Upper lobe of left lung (tissue), 6 donors: ENCODE data around the gene BEND2. TPM values are rescaled to one million over a fixed set of nuclear protein-coding genes. Genes with fewer than 3 reads are reported as not detected.

Experiments
- ATAC-seq, 2 donors: fragments of 200-7000 bp; cut with Tn5 transposase; one replicate each; pipeline ENCODE4 v1.9.1; 2022; ENCODE audit warnings: mild to moderate bottlenecking in 2 of 2, moderate library complexity in 2 of 2; ENCODE audit not compliant: low FRiP score in 2 of 2
- DNase-seq, 2 donors: peaks; one replicate each; pipeline ENCODE4 v3.0.0-alpha.2; 2019 to 2020
- H3K27ac ChIP-seq, 4 donors: fragments of 200-600 bp; sonication (generic); one replicate each; pipeline ENCODE4 v1.5.1; 2016 to 2019
- H3K27me3 ChIP-seq, 4 donors: fragments of 200-600 bp; sonication (generic); one replicate each; pipeline ENCODE4 v1.5.1; 2017 to 2019
- H3K36me3 ChIP-seq, 4 donors: fragments of 200-600 bp; sonication (generic); one replicate each; pipeline ENCODE4 v1.5.1; 2016 to 2019
- H3K4me1 ChIP-seq, 4 donors: fragments of 200-600 bp; sonication (generic); one replicate each; pipeline ENCODE4 v1.5.1; 2018 to 2019
- H3K4me3 ChIP-seq, 4 donors: fragments of 200-600 bp; sonication (generic); one replicate each; pipeline ENCODE4 v1.5.1; 2017 to 2019; ENCODE audit warnings: mild to moderate bottlenecking in 2 of 4, moderate library complexity in 1 of 4
- H3K9me3 ChIP-seq, 4 donors: fragments of 200-600 bp; sonication (generic); one replicate each; pipeline ENCODE4 v1.5.1; 2018 to 2019
- CTCF ChIP-seq, 6 experiments: fragments of 450-650 bp in 4 of 6; fragments of 200-600 bp in 2 of 6; sonication (generic) in 2 of 6; IDR thresholded peaks; one replicate each; pipeline ENCODE4 v1.5.1; 2016 to 2019; ENCODE audit warnings: antibody characterized with exemption in 6 of 6
- EP300 ChIP-seq, 4 donors: sonication (generic); formaldehyde crosslinking; IDR thresholded peaks; one replicate each; pipeline ENCODE4 v1.5.1; 2017; ENCODE audit warnings: antibody characterized with exemption in 4 of 4, control low read depth in 2 of 4
- POLR2A ChIP-seq, 4 donors: fragments of 450-650 bp; IDR thresholded peaks; one replicate each; pipeline ENCODE4 v1.5.1; 2016 to 2017; ENCODE audit warnings: antibody characterized with exemption in 4 of 4, mild to moderate bottlenecking in 2 of 4
- POLR2AphosphoS5 ChIP-seq, 2 donors: sonication (generic); formaldehyde crosslinking; IDR thresholded peaks; one replicate each; pipeline ENCODE4 v1.5.1; 2017; ENCODE audit warnings: antibody characterized with exemption in 2 of 2
- WGBS, 2 donors: methylation state at CpG; one replicate each; pipeline ENCODE4 v1.1.5; 2017 to 2018; 5-methylcytosine and 5-hydroxymethylcytosine counted together
- total RNA-seq, 6 donors: library from RNA; depleted of rRNA in 4 of 6; stranded (reverse); fragments of >200 nt in 4 of 6; gene quantifications; one replicate each; pipeline versions ENCODE4 v1.1.0 to v1.2.1, GENCODE V29; 2016 to 2021
- donor health status: DM: no; HTN: no; CAD: no; lungs with moderate emphysema.
- donor health status: DM: no; HTN: yes; CAD: no; lungs with severe emphysema.

The BEND2 gene
- total RNA-seq, 6 donors from 2014 or later: 0.11 to 0.15 TPM; not detected in 4

GRCh38 chrX:18146954-18147353 lies 73.7 kb downstream of the BEND2 start:
- Histone ChIP-seq H3K27ac (no peak overlapping the region), H3K4me3 (no peak overlapping the region), H3K27me3 (no peaks in the 10 kb centered on the region), H3K36me3 (no peaks in the 10 kb centered on the region), H3K4me1 (no peaks in the 10 kb centered on the region), H3K9me3 (no peaks in the 10 kb centered on the region)
- ATAC-seq (no peak), DNase-seq (no peak)
- no peak for TF ChIP-seq CTCF (IDR thresholded peaks at IDR 0.05)
- TF ChIP-seq POLR2AphosphoS5 (IDR thresholded peaks at IDR 0.05): no peak
- TF ChIP-seq POLR2A (IDR thresholded peaks at IDR 0.05): no peak
- no peak for TF ChIP-seq EP300 (IDR thresholded peaks at IDR 0.05)
- WGBS, 2 donors: 25% methylated on average over 4 to 6 of the region's 6 CpGs

GRCh38 chrX:18146009-18146408 lies 74.7 kb downstream of the BEND2 start:
- H3K36me3 ChIP-seq: no peaks in the 10 kb centered on the region
- DNase-seq (no peak), ATAC-seq (no peak)
- H3K4me1 ChIP-seq: no peaks in the 10 kb centered on the region
- H3K4me3 ChIP-seq: no peak overlapping the region
- TF ChIP-seq CTCF (IDR thresholded peaks at IDR 0.05): no peak
- no peak for TF ChIP-seq EP300 (IDR thresholded peaks at IDR 0.05)
- no peak for TF ChIP-seq POLR2A (IDR thresholded peaks at IDR 0.05)
- no peak for TF ChIP-seq POLR2AphosphoS5 (IDR thresholded peaks at IDR 0.05)
- H3K9me3 ChIP-seq: no peaks in the 10 kb centered on the region
- H3K27ac ChIP-seq: no peak overlapping the region
- 33 to 88% methylated on average over 2 of the region's 2 CpGs for WGBS, 2 donors
- no peaks in the 10 kb centered on the region for H3K27me3 ChIP-seq

- H3K4me1 ChIP-seq: no peaks in the 10 kb centered on the region
- no peaks in the 10 kb centered on the region for H3K36me3 ChIP-seq
- DNase-seq (no peak), ATAC-seq (no peak)
- no peaks in the 10 kb centered on the region for H3K9me3 ChIP-seq
- H3K27me3 ChIP-seq: no peaks in the 10 kb centered on the region
- 85 to 94% methylated on average over 2 to 6 of the region's 6 CpGs for WGBS, 2 donors
- H3K4me3 ChIP-seq: no peak overlapping the region
- TF ChIP-seq POLR2AphosphoS5 (IDR thresholded peaks at IDR 0.05) (no peak), CTCF (IDR thresholded peaks at IDR 0.05) (no peak)
- no peak overlapping the region for H3K27ac ChIP-seq
Observed at GRCh38 chrX:18136816-18137215, 83.9 kb downstream of the BEND2 start.

GRCh38 chrX:18133605-18134004 lies 87.1 kb downstream of the BEND2 start:
- H3K4me1 ChIP-seq: no peaks in the 10 kb centered on the region
- ATAC-seq (no peak), DNase-seq (no peak)
- H3K4me3 ChIP-seq: no peak overlapping the region
- H3K9me3 ChIP-seq: no peaks in the 10 kb centered on the region
- no peak for TF ChIP-seq POLR2A (IDR thresholded peaks at IDR 0.05)
- no peak for TF ChIP-seq EP300 (IDR thresholded peaks at IDR 0.05)
- TF ChIP-seq POLR2AphosphoS5 (IDR thresholded peaks at IDR 0.05): no peak
- no peak for TF ChIP-seq CTCF (IDR thresholded peaks at IDR 0.05)
- no peaks in the 10 kb centered on the region for H3K27me3 ChIP-seq
- no peak overlapping the region for H3K27ac ChIP-seq
- H3K36me3 ChIP-seq: no peaks in the 10 kb centered on the region
- 80% methylated on average over 6 of the region's 6 CpGs for WGBS, 2 donors

GRCh38 chrX:18129690-18130089 lies 91.0 kb downstream of the BEND2 start:
- WGBS, 2 donors: 80 to 87% methylated on average over 8 of the region's 8 CpGs
- TF ChIP-seq POLR2AphosphoS5 (IDR thresholded peaks at IDR 0.05) (no peak), CTCF (IDR thresholded peaks at IDR 0.05) (no peak)

More at GRCh38 chrX:18129690-18130089, 91.0 kb downstream of the BEND2 start:
- no peaks in the 10 kb centered on the region for H3K27me3 ChIP-seq
- H3K27ac ChIP-seq: no peak overlapping the region
- H3K4me3 ChIP-seq: no peak overlapping the region
- no peak for DNase-seq
- H3K36me3 ChIP-seq: no peaks in the 10 kb centered on the region
- H3K4me1 ChIP-seq: no peaks in the 10 kb centered on the region
- no peak for ATAC-seq
- H3K9me3 ChIP-seq: no peaks in the 10 kb centered on the region
